ENCODE data around the gene CGAS.

- TF ChIP-seq CTCF (IDR thresholded peaks at IDR 0.05; ENCODE audit: low read depth, low read length, poor library complexity, severe bottlenecking), result no peak
- TF ChIP-seq EZH2phosphoT487 (IDR thresholded peaks at IDR 0.05; ENCODE audit: borderline replicate concordance, low read length), result no peak
Measured at GRCh38 chr6:73471686-73472290, 19.7 kb upstream of the CGAS start.

Measured in DOHH2 (cell line).